CD1c-positive myeloid dendritic cell (primary cell): Measurements from ENCODE around the gene SERPINB10.
"Not testable (repeated sequence)": the region's sequence is repeated elsewhere in the genome, so short reads cannot be mapped to it uniquely, and the experiment has no call there.

ENCODE experiments used
- DNase-seq: peaks from one replicate; pipeline ENCODE4 v3.0.0-alpha.2; 2016; ENCODE audit errors: extremely low spot score

The SERPINB10 gene

DNA sequence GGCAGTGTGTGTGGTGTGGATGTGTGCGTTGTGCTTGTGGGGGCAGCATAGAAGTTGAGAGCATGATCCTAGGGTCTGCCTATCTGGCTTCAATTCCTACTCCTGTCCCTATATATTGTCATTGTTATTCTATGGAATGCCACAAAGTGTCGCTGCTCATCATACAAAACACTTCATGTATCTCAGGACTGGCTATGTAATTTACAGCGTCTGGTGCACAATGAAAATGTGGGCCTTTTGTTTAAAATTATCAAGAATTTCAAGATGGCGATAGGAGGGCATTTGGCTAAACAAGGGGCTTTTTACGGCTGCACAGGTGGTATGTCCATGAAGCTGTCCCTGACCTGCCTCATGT is 16.8 kb upstream of the SERPINB10 start:
- peak; percentile 30 for DNase-seq

DNA sequence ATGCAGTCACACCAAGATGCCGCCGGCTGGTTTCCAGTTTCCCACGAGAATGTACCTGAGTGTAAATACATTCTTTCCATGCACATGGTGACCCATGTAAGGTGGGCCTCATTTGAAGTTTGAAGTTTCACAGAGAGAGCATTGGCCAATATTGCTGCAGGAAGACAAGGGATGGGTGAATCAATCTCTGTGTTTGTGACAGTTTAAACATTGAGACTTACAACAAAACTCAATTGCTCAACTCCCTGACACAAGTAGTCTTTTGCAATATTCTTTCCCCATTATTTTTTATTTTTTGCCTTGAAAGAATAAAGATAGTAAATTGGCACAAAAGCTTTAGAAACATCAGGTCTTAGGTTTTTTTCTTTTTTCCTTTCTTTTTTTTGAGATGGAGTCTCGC is 15.2 kb upstream of the SERPINB10 start:
- peak; percentile 15 for DNase-seq

DNA sequence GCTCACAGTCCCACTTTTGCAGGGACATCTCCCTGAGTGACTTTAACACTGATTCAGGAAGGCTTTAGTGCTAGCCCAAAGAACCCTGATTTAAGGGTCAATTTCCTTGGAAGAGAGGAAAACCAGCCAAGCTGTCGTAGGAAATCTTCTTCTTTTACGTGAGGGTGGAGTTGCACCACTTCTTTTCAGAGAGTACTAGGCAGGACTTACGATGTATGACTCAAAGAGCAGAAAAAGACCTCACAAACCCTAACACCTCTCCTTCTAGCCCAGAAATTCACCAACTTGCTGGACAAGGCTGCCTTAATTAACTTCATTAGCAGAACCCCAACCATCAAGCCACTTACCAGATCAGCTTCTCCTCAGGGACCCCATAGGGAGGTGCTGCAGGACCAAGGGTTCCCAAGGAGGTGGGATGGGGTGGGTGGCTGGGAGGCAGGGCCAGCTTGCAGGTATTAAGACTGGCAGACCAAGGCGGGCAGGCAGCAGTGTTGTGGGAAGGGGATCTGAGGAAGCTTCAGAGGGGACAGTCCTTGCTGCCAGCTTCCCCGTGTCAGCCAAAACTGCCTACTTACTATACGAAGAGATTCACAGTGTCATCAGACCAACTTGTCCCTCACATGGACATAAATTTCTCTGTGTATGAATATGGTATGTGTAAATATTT is 13.5 kb upstream of the SERPINB10 start:
- DNase-seq = no peak

DNA sequence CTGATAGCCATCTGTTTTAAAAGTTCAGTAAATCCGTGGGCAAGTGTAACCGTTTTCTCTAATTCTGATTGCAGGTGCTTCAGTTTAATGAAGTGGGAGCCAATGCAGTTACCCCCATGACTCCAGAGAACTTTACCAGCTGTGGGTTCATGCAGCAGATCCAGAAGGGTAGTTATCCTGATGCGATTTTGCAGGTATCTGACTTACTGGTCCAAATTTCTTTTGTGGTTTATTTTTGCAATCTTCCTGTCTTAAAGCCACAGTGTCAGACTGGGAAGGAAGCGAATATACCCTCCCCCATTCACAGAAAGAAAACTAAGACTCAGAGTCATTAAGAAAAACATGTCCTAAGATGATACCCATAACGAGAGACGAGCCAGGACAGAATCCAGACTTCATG is 12.6 kb upstream of the SERPINB10 start:
- DNase-seq = no peak

DNA sequence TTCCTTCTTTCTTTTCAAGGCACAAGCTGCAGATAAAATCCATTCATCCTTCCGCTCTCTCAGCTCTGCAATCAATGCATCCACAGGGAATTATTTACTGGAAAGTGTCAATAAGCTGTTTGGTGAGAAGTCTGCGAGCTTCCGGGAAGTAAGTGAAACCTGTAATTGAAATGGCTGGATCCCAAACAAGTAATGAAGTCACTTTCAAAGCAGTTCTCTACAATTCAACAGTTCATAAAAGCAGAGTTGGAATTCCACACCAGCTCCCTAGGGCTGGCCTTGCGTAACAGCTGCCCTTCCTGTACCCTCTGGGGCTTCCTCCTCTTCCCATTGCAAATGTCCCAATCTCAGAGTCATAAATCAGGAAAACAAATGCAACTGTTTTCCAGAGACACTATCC is 10.7 kb upstream of the SERPINB10 start:
- no peak for DNase-seq

DNA sequence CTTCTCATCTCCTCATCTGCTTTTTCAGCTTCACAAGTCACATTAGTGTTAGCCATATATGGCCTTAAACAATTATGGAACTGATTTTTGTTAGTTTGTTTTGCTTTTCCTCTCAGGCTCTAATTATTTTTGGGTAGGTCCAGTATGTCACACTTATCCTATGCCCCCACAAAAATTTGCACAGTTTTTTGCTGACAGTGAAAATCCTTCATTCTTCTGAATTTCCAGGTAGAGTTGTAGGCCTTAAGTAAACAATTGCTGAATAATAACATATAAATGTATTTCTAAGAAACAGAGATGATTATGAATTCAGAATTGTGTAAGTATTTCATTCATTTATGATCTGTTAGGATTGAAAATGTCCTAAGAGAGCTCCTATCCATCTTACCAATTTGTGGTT is 8.6 kb upstream of the SERPINB10 start:
- no peak for DNase-seq

DNA sequence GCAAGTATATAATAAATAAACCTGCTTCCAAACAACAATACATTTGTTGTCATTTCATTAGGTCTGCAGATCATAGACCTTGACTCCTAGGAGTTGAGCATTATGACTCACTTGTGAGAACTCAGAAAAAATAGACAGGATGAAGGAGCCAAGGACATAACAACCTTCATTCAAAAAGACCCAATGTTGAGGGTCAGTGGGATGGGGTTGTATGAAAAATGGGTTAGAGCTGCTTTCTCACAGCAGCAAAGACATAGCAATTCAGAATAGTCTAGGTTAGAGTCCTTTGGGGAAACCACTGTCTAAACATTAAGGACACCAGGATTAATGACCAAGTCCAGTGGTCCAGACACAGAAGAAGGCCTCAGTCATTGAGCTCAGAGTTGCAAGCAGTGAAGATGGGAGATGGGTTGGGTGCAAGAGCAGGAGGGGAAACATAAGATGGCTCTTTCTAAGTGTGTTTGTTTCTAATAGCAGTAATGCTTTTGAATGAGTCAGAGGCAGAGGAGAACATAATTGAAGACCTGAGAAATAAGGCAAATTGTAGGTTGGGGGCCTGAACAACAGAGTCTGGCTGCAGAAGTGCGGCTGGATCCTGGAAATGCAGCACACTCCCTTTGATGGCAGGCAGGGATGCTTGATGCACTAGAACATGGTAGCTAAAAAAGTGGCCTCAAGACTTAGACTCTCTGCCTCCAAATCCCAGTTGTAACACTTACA is 3.7 kb upstream of the SERPINB10 start:
- no peak for DNase-seq

DNA sequence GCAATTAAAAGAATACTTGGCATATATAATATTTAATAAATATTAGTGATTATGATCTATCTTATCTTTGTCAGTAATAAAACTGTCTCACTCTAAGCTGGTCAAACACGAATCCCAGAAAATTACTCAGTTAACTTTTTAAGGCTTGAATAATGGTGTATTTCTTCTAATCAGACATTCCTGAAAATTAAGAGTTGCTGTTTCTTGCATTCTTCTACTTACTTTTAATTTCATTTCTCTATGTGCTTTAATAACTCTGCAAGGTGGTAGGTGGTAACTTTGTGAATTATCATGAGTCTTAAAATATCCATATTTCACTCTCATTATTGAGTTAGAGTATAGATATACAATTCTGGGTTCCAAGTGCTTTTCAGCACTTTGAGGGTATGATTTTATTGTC is 3.1 kb upstream of the SERPINB10 start:
- DNase-seq = no peak

DNA sequence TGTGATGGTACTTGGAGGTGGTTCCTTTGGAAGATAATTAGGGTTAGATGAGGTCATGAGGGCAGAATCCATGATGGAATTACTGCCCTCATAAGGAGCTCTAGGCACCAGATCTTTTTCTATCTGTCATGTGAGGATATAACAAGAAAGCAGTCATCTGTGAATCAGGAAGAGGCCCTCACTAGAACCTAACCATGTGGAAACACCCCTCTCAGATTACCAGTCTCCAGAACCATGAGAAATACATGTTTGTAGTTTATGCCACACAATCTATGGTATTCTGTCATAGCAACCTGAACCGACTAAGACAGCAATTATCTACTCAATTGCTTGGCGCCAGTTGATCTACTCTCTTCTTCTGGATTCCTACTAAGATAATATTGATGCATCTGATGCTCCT is 2.4 kb upstream of the SERPINB10 start:
- DNase-seq = no peak

DNA sequence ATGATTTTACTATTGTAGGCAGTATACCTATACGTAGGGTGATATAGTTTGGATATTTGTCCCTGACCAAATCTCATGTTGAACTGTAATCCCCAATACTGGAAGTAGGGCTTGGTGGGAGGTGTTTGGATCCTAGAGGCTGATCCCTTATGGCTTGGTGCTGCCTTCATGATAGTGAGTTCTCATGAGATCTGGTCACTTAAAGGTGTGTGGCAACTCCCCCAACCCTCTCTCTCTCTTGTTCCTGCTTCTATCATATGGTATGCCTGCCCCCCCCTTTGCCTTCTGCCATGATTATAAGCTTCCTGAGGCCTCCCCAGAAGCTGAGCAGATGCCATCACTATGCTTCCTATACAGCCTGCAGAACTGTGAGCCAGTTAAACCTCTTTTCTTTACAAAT is 1.7 kb upstream of the SERPINB10 start:
- DNase-seq = no peak

DNA sequence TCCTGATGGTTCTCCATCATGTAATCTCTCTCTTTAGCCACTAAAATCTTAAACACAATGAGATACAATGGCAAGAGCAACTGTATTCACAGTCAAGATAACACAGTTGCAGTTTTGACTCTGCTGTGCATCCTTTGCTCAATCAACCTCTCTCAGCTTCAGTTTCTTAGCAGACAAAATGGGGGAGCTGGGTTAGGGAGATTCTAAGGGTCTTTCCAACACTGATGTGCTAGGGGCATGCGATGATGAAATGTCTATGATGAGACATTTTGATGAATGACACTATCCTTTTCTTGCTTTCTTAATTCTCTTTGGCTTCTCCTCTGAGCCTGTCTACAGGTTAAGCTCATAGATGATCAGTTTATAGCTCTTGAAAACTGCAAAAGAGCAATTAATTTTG is 1.1 kb downstream of the SERPINB10 start:
- no peak for DNase-seq

DNA sequence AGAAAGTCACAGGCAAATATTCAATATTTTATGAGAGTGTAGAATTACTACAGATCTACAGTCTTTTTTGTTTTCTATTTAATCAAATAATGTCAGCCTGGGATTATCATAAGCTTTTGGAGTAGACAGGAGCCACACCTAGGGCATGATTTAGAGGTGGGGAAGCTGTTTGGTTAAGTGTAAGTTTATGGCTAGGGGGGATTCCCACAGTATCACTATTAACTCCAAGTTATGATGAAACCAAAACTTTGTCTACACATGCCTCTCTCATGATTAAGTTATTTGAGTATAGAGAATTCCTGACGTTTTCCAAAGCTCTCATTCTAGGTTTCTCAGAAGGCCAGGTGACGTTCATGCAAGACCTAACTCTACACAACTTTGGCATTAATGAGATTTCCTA is 2.1 kb downstream of the SERPINB10 start:
- DNase-seq = no peak

DNA sequence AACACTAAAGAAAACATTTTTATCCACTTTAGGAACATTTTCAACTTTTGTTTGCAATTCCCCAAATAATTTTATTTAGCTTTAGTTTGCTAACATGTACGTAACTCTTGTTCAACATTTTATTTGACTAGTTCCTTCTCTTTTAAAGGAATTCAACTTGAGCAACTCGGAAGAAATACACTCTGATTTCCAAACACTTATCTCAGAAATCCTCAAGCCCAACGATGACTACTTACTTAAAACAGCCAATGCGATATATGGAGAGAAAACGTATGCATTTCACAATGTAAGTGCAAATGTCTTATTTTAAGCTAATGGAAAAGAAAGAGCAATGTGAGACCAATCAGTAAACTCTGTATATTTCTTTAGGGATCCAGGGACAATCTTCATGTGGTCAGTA is 10.1 kb downstream of the SERPINB10 start:
- DNase-seq = peak; percentile 24

DNA sequence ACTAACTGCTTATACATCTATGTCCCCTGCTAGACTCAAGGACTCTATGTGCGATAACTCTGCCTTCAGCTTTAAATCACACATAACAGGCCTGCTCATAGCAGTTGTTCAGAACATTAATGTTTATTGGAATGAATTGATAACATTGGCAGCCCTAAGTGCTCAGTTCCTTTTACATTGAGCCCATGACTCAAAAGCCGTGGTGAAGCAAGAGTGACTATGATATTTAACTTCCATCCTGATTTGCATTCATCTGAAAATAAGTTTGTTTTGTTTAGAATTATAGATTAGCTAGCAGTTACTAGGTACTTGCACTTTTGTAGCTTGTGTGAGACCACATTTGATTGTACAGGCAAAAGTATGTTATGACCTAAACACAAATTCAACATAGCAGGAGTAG is 14.3 kb downstream of the SERPINB10 start:
- DNase-seq = no peak

DNA sequence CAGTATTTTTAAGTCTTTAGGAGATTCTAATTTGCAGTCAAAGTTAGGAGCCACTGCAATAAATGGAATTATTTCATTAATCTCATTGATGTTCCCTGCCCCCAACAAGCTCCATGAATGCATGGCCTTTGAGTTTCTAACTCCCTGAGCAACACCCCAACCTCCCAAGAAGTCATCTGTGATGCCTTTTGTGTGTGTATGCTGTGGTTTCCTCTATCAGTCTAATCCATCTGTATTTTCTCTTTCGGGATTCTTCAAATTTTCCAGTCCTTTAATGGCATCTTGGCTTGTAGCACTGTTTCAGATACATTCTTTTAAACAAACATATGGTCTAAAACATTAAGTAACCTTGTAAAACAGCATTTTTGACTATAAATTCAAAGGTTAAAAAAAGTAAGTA is 16.8 kb downstream of the SERPINB10 start:
- no peak for DNase-seq

DNA sequence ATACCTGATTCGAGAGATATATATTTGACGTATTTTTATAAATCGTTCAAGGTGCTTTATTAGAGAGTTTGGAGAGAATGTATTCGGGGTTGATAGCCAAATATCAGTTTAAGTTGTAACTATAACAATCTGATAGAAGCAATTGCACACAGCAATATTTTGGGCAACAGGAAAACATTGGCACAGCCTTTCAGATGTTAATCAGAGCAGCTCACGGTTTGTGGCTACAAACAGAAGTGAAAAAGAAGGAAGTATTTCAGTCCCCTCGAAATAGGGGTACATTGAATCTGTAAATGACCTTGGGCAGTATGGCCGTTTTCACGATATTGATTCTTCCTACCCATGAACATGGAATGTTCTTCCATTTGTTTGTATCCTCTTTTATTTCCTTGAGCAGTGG is 20.6 kb downstream of the SERPINB10 start:
- peak; percentile 17 for DNase-seq

DNA sequence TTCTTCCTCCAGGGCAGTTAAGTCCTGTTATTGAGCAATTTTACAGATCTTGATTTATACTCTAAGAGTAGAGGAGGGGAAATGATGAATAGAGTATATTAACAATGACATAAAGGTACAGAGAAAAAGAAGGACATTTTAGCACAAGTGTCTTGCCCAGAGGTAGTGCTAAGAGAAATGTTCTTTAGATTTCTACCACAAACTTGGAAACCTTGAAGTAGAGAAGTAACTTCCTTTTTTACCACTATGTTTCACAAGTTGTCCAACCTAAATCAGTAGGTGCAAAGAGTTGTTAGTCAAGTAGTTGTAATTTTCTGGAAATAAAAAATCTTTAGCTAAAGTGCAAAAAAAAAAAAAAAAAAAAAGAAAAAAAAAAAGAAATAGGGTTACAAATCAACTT is 21.6 kb downstream of the SERPINB10 start:
- not testable (repeated sequence) for DNase-seq

DNA sequence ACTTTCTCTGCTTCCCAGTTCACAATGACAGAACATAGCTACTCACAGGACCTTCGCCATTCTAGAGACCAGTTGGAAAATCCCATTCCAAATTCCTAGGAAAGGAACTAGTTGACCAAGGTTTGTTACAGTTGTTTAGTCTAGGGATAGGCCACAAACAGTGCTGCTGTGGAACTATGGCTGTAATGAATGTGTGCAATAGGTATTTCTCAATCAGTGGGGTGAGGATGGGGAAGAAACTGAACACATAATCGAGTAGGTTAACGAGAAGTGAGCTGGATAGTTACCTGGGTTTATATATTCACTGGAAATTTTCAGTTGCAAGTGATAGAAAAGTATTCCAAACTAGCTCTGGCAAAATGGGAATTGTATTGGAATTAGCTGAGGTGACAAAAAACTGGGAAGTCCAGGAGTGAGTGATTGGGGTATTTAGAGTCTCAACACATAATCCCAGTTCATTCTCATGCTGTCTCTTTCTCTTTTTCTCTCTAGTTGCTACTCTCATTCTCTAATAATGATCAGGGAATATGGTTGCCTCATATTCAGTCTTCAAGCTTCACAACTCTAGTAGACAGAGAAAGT is 23.1 kb downstream of the SERPINB10 start:
- DNase-seq = peak; percentile 26

DNA sequence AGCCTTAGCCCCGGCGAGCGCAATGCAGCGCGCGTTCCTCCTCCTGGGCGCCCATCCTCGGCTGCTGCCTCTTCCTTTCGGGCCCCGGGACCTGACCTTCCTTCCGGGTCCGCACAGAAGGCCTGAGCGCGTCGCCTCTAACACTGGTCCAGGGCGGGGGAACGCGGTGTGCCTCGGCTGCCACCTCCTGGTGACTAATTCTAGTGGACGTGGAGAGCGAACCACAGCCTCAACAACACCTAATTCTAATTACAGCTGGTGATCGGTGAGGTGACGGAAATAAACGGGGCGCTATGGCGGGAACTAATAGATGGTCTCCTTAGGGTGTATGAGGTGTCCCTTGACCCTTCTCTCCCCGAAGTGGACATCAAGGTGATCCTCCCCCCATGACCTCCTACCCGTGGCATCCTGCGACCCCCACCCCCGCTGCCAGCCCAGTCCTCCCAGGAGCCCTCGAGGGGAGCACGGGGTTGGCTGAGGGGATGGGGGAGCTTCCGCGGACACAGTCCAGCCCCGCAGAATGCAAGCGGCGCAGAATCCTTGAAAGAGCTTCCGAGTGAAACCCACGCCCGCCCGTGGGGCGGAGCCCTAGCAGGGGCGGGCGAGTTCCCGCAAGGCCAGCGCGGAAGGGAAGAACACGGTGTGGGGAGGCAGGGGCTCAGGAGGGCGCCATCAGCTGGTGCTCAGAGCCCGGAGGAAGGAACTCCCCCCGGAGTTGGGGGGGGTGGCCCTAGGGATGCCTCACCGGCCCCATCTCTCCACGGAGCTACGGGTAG is 28.6 kb downstream of the SERPINB10 start:
- peak; percentile 87 for DNase-seq

DNA sequence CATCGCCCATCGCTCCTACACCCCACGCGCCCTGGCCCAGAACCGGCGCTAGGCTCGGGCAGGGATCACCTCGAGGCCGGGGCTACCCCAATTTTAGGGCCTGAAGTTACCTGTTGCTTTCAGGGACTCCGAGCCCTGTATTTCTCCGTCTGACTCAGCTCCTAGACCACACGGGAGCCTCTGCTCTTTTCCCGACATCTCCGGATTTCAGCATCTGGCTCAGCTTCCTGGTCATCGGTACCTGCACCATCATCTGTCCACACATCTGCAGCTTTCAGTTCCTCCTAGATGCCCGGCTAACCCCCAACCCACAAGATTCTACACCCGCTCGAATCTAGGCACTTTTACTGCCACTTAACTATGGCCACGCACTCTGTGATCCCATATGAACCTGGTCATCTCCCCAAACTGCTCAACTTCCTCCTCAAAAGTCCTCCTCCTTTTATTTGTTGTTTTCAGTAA is 29.2 kb downstream of the SERPINB10 start:
- DNase-seq = no peak

DNA sequence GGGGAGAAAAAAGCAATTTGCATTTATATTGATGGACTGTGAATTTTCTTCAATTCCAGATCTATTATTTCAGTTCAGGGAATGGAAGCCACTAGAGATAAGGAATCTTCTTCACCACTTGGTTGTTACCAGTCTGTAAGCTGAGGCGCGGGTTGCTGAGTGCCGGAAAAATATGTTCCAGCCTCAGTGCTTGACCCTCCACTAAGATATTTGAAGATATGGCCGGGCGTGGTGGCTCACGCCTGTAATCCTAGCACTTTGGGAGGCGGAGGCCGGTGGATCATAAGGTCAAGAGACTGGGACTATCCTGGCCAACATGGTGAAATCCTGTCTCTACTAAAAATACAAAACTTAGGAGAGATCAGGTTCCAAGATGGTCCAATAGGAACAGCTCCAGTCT is 32.2 kb downstream of the SERPINB10 start:
- DNase-seq = no peak

DNA sequence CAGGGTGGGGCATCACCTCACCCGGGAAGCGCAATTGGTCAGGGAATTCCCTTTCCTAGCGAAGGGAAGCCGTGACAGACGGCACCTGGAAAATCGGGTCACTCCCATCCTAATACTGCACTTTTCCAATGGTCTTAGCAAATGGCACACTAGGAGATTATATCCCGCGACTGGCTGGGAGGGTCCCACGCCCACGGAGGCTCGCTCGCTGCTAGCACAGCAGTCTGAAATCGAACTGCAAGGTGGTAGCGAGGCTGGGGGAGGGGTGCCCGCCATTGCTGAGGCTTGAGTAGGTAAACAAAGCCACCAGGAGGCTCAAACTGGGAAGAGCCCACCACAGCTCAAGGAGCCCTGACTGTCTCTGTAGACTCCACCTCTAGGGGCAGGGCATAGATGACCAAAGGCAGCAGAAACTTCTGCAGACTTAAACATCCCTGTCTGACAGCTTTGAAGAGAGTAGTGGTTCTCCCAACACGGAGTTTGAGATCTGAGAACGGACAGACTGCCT is 32.8 kb downstream of the SERPINB10 start:
- not testable (repeated sequence) for DNase-seq
